Adrenal gland (tissue), 12 donors: ENCODE results near the gene SERPINA1. TPM values are rescaled to one million over a fixed set of nuclear protein-coding genes. Genes with fewer than 3 reads are reported as not detected.
A peak's percentile ranks its signal among the peaks of the same experiment; 100 is the strongest.

ENCODE experiments used
- DNase-seq, 7 donors: peaks; one replicate each; pipeline ENCODE4 v3.0.0-alpha.2; 2019 to 2020
- H3K27ac ChIP-seq, 5 donors: fragments of 200-600 bp; sonication (generic) in 4 of 5; 1 replicate in 3 of 5; 2 replicates in 2 of 5; pipeline versions ENCODE4 v1.5.1 to v1.8.0; 2016 to 2020; ENCODE audit warnings: mild to moderate bottlenecking in 1 of 5
- H3K27me3 ChIP-seq: fragments of 200-600 bp; 2 replicates; pipeline ENCODE4 v1.8.0; 2021
- H3K36me3 ChIP-seq, 2 donors: fragments of 200-600 bp; replicated peaks in 1 of 2; 1 replicate in 1 of 2; 2 replicates in 1 of 2; pipeline versions ENCODE4 v1.5.1 to v1.8.0; 2018 to 2022
- H3K4me1 ChIP-seq, 2 donors: fragments of 200-600 bp; replicated peaks in 1 of 2; 1 replicate in 1 of 2; 2 replicates in 1 of 2; pipeline versions ENCODE4 v1.5.1 to v1.8.0; 2018 to 2021
- H3K4me3 ChIP-seq, 4 donors: fragments of 200-600 bp; sonication (generic) in 3 of 4; one replicate each; pipeline ENCODE4 v1.5.1; 2016 to 2018
- H3K9me3 ChIP-seq, 3 donors: fragments of 200-600 bp; sonication (generic) in 1 of 3; replicated peaks in 1 of 3; 1 replicate in 2 of 3; 2 replicates in 1 of 3; pipeline versions ENCODE4 v1.5.1 to v1.8.0; 2016 to 2021
- CTCF ChIP-seq, 6 experiments: fragments of 450-650 bp in 4 of 6; fragments of 200-600 bp in 2 of 6; sonication (generic) in 1 of 6; IDR thresholded peaks; 1 replicate in 5 of 6; 2 replicates in 1 of 6; pipeline versions ENCODE4 v1.5.1 to v1.8.0; 2016 to 2021; ENCODE audit warnings: antibody characterized with exemption in 6 of 6, mild to moderate bottlenecking in 2 of 6, moderate library complexity in 1 of 6
- POLR2A ChIP-seq, 2 donors: fragments of 450-650 bp; IDR thresholded peaks; one replicate each; pipeline ENCODE4 v1.6.1; 2017; ENCODE audit warnings: antibody characterized with exemption in 2 of 2, mild to moderate bottlenecking in 2 of 2, moderate library complexity in 1 of 2
- WGBS, 4 donors: extraction: QIAGEN DNeasy Blood & Tissue Kit in 2 of 4; methylation state at CpG; one replicate each; pipeline versions ENCODE4 v1.1.5 to v1.1.7; 2013 to 2017; 5-methylcytosine and 5-hydroxymethylcytosine counted together
- intact Hi-C, 2 donors: fragments of 100-400 bp; cut with DNase I; formaldehyde crosslinking; loops; one replicate each; pipeline versions ENCODE4 v1.14.1 to v1.15.0; 2022 to 2023
- polyA plus RNA-seq, 3 donors: library from polyadenylated mRNA; stranded (reverse); fragments of 200-250 nt in 2 of 3; fragments of 350-450 nt in 1 of 3; fragmentation: Illumina TruSeq in 1 of 3; extraction: RNeasy Lipid Tissue Mini Kit (QIAGEN cat#74804) in 1 of 3; gene quantifications; one replicate each; pipeline ENCODE4 v1.2.3, GENCODE V29; 2013 to 2014
- total RNA-seq, 9 donors: library from RNA; depleted of rRNA in 4 of 9; stranded (reverse); fragments of >200 nt in 4 of 9; fragments of 120-200 nt in 1 of 9; fragmentation: NEBNext Ultra II Directional in 1 of 9; extraction: Animal tissue kit (Norgen Biotek cat#: 25700) in 1 of 9; gene quantifications; one replicate each; pipeline versions ENCODE4 v1.1.0 to v1.2.4, GENCODE V29; 2013 to 2023
- donor health status: healthy with polysubstance abuse.
- donor health status: Bipolar disorder and iron deficiency.
- donor health status: DM: yes; HTN: yes; CAD: no.
- donor health status: DM: no; HTN: no; CAD: no.
- donor health status: DM: no; HTN: no; CAD: no.
- donor health status: DM: yes; HTN: yes; CAD: no.

SERPINA1 gene
- total and polyA plus RNA-seq, 12 donors, result 1.6 to 60.1 (median 13.9) TPM

GRCh38 chr14:94342334-94342934 is 46.0 kb downstream of the SERPINA1 start:
- WGBS, 4 donors, result 27 to 50% (median 32%) methylated on average over 2 of the region's 2 CpGs
- intact Hi-C loops, result no loop called here
- Histone ChIP-seq H3K36me3 (no peaks in the 10 kb centered on the region), H3K4me3 (no peak overlapping the region), H3K4me1 (no peaks in the 10 kb centered on the region), H3K27ac (peak overlapping the region in 1 of 5 donors; percentile 48), H3K27me3 (no peaks in the 10 kb centered on the region), H3K9me3 (no peaks in the 10 kb centered on the region)
- TF ChIP-seq POLR2A (IDR thresholded peaks at IDR 0.05), result no peak
- no peak for TF ChIP-seq CTCF (IDR thresholded peaks at IDR 0.05)
- DNase-seq, result peak; percentile 86 to 96 (median 94)

GRCh38 chr14:94341656-94342333 is 46.6 kb downstream of the SERPINA1 start:
- no peak for TF ChIP-seq CTCF (IDR thresholded peaks at IDR 0.05)
- TF ChIP-seq POLR2A (IDR thresholded peaks at IDR 0.05), result no peak
- WGBS, 4 donors, result 56 to 63% (median 60%) methylated on average over 5 of the region's 5 CpGs
- Histone ChIP-seq H3K4me3 (no peak overlapping the region), H3K27ac (peak overlapping the region in 1 of 5 donors; percentile 48), H3K4me1 (no peaks in the 10 kb centered on the region), H3K36me3 (no peaks in the 10 kb centered on the region), H3K9me3 (no peaks in the 10 kb centered on the region), H3K27me3 (no peaks in the 10 kb centered on the region)
- intact Hi-C loops, result no loop called here
- no peak for DNase-seq

- intact Hi-C loops, result no loop called here
- H3K4me3 ChIP-seq, result no peak overlapping the region
- H3K27ac ChIP-seq, result no peak overlapping the region
- H3K9me3 ChIP-seq, result no peaks in the 10 kb centered on the region
- no peak for DNase-seq
- H3K36me3 ChIP-seq, result no peaks in the 10 kb centered on the region
- no peak for TF ChIP-seq CTCF (IDR thresholded peaks at IDR 0.05)
- no peak for TF ChIP-seq POLR2A (IDR thresholded peaks at IDR 0.05)
- no peaks in the 10 kb centered on the region for H3K4me1 ChIP-seq
- no peaks in the 10 kb centered on the region for H3K27me3 ChIP-seq
Measured at GRCh38 chr14:94340533-94340932, 47.9 kb downstream of the SERPINA1 start.

GRCh38 chr14:94338023-94338422 is 50.4 kb downstream of the SERPINA1 start:
- Histone ChIP-seq H3K9me3 (no peaks in the 10 kb centered on the region), H3K27me3 (no peaks in the 10 kb centered on the region), H3K4me1 (no peaks in the 10 kb centered on the region), H3K4me3 (no peak overlapping the region), H3K36me3 (no peaks in the 10 kb centered on the region), H3K27ac (no peak overlapping the region)
- WGBS, 4 donors, result 77 to 92% (median 83%) methylated on average over 2 of the region's 2 CpGs
- TF ChIP-seq CTCF (IDR thresholded peaks at IDR 0.05) (no peak), POLR2A (IDR thresholded peaks at IDR 0.05) (no peak)
- no peak for DNase-seq
- intact Hi-C loops, result no loop called here
